Heart left ventricle (tissue), 16 donors: ENCODE data around the gene ANXA7. TPM values are rescaled to one million over a fixed set of nuclear protein-coding genes. Genes with fewer than 3 reads are reported as not detected.

Experiments
- ATAC-seq, 4 donors: fragments of 200-7000 bp; cut with Tn5 transposase; one replicate each; pipeline ENCODE4 v1.9.1; 2020 to 2022; ENCODE audit warnings: moderate library complexity in 4 of 4, mild to moderate bottlenecking in 3 of 4, moderate number of reproducible peaks in 1 of 4
- DNase-seq, 5 donors: peaks; one replicate each; pipeline ENCODE4 v3.0.0-alpha.2; 2020
- H3K27ac ChIP-seq, 12 donors: fragments of 200-600 bp; sonication (generic) in 4 of 12; one replicate each; pipeline versions ENCODE4 v1.5.0 to v1.8.0; 2016 to 2022; ENCODE audit warnings: mild to moderate bottlenecking in 2 of 12
- H3K27me3 ChIP-seq, 9 donors: fragments of 200-600 bp; sonication (generic) in 2 of 9; one replicate each; pipeline versions ENCODE4 v1.5.1 to v1.8.0; 2016 to 2022; ENCODE audit warnings: mild to moderate bottlenecking in 3 of 9
- H3K36me3 ChIP-seq, 9 donors: fragments of 200-600 bp; sonication (generic) in 2 of 9; one replicate each; pipeline versions ENCODE4 v1.5.0 to v1.8.0; 2018 to 2022; ENCODE audit warnings: mild to moderate bottlenecking in 2 of 9
- H3K4me1 ChIP-seq, 12 donors: fragments of 200-600 bp; sonication (generic) in 4 of 12; one replicate each; pipeline versions ENCODE4 v1.5.0 to v1.8.0; 2016 to 2022; ENCODE audit warnings: mild to moderate bottlenecking in 3 of 12
- H3K4me3 ChIP-seq, 12 donors: fragments of 200-600 bp; sonication (generic) in 4 of 12; one replicate each; pipeline versions ENCODE4 v1.5.0 to v1.8.0; 2017 to 2022; ENCODE audit warnings: mild to moderate bottlenecking in 9 of 12, moderate library complexity in 4 of 12
- H3K9me3 ChIP-seq, 12 donors: fragments of 200-600 bp; sonication (generic) in 4 of 12; one replicate each; pipeline versions ENCODE4 v1.5.0 to v1.8.0; 2016 to 2022; ENCODE audit warnings: mild to moderate bottlenecking in 1 of 12
- POLR2A ChIP-seq, 2 donors: fragments of 450-650 bp; IDR thresholded peaks; one replicate each; pipeline ENCODE4 v1.6.1; 2017; ENCODE audit warnings: antibody characterized with exemption in 2 of 2, mild to moderate bottlenecking in 2 of 2, moderate library complexity in 2 of 2
- WGBS, 4 donors: extraction: QIAGEN DNeasy Blood & Tissue Kit in 2 of 4; methylation state at CpG; one replicate each; pipeline versions ENCODE4 v1.1.5 to v1.1.7; 2013 to 2018; 5-methylcytosine and 5-hydroxymethylcytosine counted together
- intact Hi-C, 10 donors: fragments of 100-400 bp; cut with DNase I; formaldehyde crosslinking; loops; one replicate each; pipeline versions ENCODE4 v1.11.1 to v1.14.2; 2022
- polyA plus RNA-seq, 2 donors: library from polyadenylated mRNA; stranded (reverse); fragments of 200-250 nt; gene quantifications; one replicate each; pipeline ENCODE4 v1.2.3, GENCODE V29; 2013
- total RNA-seq, 9 donors: library from RNA; depleted of rRNA in 2 of 9; stranded (reverse); fragments of >200 nt in 2 of 9; fragmentation: NEBNext Ultra II Directional in 3 of 9; extraction: Animal tissue kit (Norgen Biotek cat#: 25700) in 3 of 9; gene quantifications; one replicate each; pipeline versions ENCODE4 v1.1.0 to v1.2.4, GENCODE V29; 2016 to 2023
- TF ChIP-seq, protein P1 (sequence below), 12 donors: fragments of 200-600 bp; sonication (generic) in 4 of 12; IDR thresholded peaks; one replicate each; pipeline versions ENCODE4 v1.5.0 to v1.8.0; 2018 to 2022; ENCODE audit warnings: antibody characterized with exemption in 12 of 12, mild to moderate bottlenecking in 5 of 12
- donor health status: ischemic (EF 13 %, LVEDD 7.1; RV severe dilation, severe dysfunction).
- donor health status: healthy with polysubstance abuse.
- donor health status: DM: no; HTN: yes; CAD: no.
- donor health status: DM: no; HTN: no; CAD: no.
- donor health status: ischemic (EF 25% LVEDD 6.9; RV normal size, moderate dysfunction).
- donor health status: ischemic (EF 25% LVEDD 5.7; RV mildly dilated, moderate dysfunction).
- donor health status: healthy.
- donor health status: DM: yes; HTN: yes; CAD: no.
- donor health status: ischemic (EF 35%, LVEDD 5.7; RV mildly dilated, moderate dysfunction).
- donor health status: nonischemic (EF 11% LVEDD 7.7; RV severe dilation, severe dysfunction).
- donor health status: DM: yes; HTN: yes; CAD: no.
- donor health status: PGD.
- donor health status: ischemic (EF 29% LVEDD 5.4; RV normal size, mild dysfunction).
- donor health status: nonischemic (EF 23%, LVEDD 6.1; RV moderate dilation, normal function).

ANXA7 gene
- total and polyA plus RNA-seq, 11 donors = 46.4 to 170 (median 121) TPM

DNA sequence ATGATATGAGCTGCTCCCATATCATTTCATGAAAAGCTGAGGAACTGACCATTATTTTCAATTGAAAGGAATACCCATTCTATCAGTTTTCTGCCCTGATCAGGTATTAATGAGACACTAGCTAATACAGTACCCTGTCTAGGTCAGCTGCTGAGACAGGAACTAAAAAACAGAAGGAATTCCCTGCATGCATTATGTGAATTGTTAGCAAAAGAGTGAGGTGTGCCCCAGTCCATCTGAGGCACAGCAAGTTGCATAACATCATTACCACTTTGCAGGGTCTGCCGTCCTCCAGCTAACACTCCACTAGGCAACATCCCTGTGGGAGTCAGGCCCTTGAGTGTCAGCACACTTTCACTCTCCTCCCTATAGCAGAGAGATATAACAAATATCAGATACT is 30.6 kb upstream of the ANXA7 start:
- TF ChIP-seq, protein P1, sequence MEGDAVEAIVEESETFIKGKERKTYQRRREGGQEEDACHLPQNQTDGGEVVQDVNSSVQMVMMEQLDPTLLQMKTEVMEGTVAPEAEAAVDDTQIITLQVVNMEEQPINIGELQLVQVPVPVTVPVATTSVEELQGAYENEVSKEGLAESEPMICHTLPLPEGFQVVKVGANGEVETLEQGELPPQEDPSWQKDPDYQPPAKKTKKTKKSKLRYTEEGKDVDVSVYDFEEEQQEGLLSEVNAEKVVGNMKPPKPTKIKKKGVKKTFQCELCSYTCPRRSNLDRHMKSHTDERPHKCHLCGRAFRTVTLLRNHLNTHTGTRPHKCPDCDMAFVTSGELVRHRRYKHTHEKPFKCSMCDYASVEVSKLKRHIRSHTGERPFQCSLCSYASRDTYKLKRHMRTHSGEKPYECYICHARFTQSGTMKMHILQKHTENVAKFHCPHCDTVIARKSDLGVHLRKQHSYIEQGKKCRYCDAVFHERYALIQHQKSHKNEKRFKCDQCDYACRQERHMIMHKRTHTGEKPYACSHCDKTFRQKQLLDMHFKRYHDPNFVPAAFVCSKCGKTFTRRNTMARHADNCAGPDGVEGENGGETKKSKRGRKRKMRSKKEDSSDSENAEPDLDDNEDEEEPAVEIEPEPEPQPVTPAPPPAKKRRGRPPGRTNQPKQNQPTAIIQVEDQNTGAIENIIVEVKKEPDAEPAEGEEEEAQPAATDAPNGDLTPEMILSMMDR (IDR thresholded peaks at IDR 0.05) = no peak
- TF ChIP-seq POLR2A (IDR thresholded peaks at IDR 0.05) = no peak
- ATAC-seq = no peak
- WGBS, 4 donors = 56 to 86% (median 70%) methylated on average over 1 of the region's 1 CpG
- Histone ChIP-seq H3K9me3 (no peaks in the 10 kb centered on the region), H3K4me3 (no peak overlapping the region), H3K36me3 (peaks cover 0 to 84% (median 64%) of the 10 kb centered on the region in 9 donors), H3K27ac (no peak overlapping the region), H3K4me1 (peaks cover 0 to 29% (median 2%) of the 10 kb centered on the region in 12 donors), H3K27me3 (no peaks in the 10 kb centered on the region)
- DNase-seq = no peak
- intact Hi-C loops = no loop called here

DNA sequence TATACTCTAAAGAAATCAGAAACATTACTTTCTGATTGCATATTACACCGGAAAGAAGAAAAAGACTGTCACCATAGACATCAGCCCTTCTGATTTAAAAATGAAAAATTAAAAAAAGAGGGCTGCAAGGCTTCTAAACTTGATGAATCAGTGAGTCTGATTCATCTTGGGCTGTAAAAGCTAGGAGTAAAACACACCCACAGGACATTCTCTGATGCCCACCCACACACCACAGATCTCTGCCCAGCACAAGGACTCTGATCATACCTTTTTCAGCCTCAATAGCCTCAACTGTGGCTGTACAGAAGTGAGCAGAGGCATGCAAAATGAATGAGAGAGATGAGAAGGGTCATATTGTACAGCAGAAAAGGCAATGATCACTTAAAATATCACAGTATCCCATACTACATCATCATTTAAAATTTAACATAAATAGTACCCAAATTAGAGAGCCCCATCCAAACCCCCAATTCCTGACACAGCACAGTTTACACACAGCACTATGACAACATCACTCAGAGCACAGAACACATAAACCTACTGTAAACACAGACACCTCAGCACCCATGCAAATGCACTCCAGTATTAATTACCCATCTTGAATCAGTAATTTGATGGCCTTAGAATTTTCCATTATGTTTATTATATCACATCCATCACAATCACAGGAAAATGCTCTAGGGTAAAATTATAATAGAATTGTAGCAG is 25.9 kb upstream of the ANXA7 start:
- peaks cover 0 to 12% (median 0%) of the 10 kb centered on the region in 12 donors for H3K4me1 ChIP-seq
- H3K36me3 ChIP-seq = peaks cover 0 to 90% (median 76%) of the 10 kb centered on the region in 9 donors
- H3K9me3 ChIP-seq = no peaks in the 10 kb centered on the region
- DNase-seq = no peak
- no peak for TF ChIP-seq POLR2A (IDR thresholded peaks at IDR 0.05)
- TF ChIP-seq, protein P1 (IDR thresholded peaks at IDR 0.05) = no peak
- 90 to 100% (median 96%) methylated on average over 1 of the region's 1 CpG for WGBS, 4 donors
- intact Hi-C loops = no loop called here
- no peak overlapping the region for H3K4me3 ChIP-seq
- no peaks in the 10 kb centered on the region for H3K27me3 ChIP-seq
- ATAC-seq = no peak
- no peak overlapping the region for H3K27ac ChIP-seq

DNA sequence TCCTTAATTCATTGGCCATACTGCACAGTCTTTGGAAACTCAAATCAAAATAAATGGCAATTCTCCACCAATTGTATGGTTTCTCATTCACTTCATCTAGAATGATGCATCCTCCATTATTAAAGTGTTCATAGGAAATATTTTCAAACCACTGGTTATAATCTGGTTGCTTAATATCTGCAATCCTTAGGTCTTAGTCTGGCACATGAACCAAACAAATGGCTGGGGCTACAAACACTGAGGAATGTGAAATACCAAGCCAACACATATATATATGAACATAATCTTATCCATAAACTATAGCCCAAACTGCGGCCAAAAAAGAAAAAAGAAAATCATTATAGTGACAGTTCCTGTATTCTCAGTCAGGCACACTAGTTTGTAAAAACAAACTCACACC is 25.2 kb upstream of the ANXA7 start:
- DNase-seq = no peak
- Histone ChIP-seq H3K27me3 (no peaks in the 10 kb centered on the region), H3K27ac (no peak overlapping the region), H3K9me3 (no peaks in the 10 kb centered on the region), H3K4me3 (no peak overlapping the region), H3K36me3 (peaks cover 0 to 87% (median 71%) of the 10 kb centered on the region in 9 donors), H3K4me1 (peaks cover 0 to 12% (median 0%) of the 10 kb centered on the region in 12 donors)
- 92 to 98% (median 95%) methylated on average over 1 of the region's 1 CpG for WGBS, 4 donors
- intact Hi-C loops = no loop called here
- ATAC-seq = no peak
- no peak for TF ChIP-seq POLR2A (IDR thresholded peaks at IDR 0.05)
- TF ChIP-seq, protein P1 (IDR thresholded peaks at IDR 0.05) = no peak

DNA sequence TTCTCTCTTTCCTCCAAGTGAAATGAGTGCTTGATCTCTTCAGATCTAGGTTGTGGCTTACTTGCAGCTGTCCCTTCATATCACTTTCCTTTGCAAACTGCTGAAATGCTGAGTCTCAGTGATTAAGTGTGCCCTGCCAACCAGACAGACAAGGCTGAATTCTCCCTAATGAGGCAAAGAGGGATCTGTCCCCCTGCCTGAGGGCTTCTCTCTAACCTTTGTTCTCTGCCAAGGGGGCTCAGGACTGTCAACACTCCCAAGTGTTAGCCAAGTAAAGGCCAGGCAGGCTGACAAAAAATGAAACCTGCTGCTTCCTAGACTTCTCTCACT is 19.6 kb upstream of the ANXA7 start, which contains the start of gene MSS51:
MSS51 (minus strand) TSS at position 24 of the 330 bp plus-strand sequence. CDS start 5,277 bp downstream, outside the sequence.
- DNase-seq (peak in 4 of 5 donors; percentile 35 to 67 (median 54)), ATAC-seq (peak; percentile 88 to 98 (median 94))
- peak within 1 kb of the TSS in 9 of 12 donors; percentile 16 to 40 (median 22) for H3K4me3 ChIP-seq
- peak within 1 kb of the TSS in 9 of 12 donors; percentile 12 to 74 (median 35) for H3K27ac ChIP-seq
- peaks cover 0 to 67% (median 46%) of the 10 kb centered on the region in 9 donors for H3K36me3 ChIP-seq
- peaks cover 0 to 11% (median 0%) of the 10 kb centered on the region in 12 donors for H3K4me1 ChIP-seq
- TF ChIP-seq, protein P1 (IDR thresholded peaks at IDR 0.05) = no peak
- no peak for TF ChIP-seq POLR2A (IDR thresholded peaks at IDR 0.05)
- H3K9me3 ChIP-seq = no peaks in the 10 kb centered on the region
- intact Hi-C loops = no loop called here
- no peaks in the 10 kb centered on the region for H3K27me3 ChIP-seq
